ENCODE measurements around the gene HSD17B10.

HSD17B10 gene

GRCh38 chrX:53433651-53434639, at the start of gene HSD17B10:
HSD17B10 (minus strand) TSS chrX:53434370; CDS start chrX:53434345, 25 bp downstream.
- peak; percentile 85 for DNase-seq (ENCODE audit: low read depth)
- peak within 1 kb of the TSS; percentile 76 for H3K4me3 ChIP-seq (ENCODE audit: low read length)
- TF ChIP-seq, protein P1, sequence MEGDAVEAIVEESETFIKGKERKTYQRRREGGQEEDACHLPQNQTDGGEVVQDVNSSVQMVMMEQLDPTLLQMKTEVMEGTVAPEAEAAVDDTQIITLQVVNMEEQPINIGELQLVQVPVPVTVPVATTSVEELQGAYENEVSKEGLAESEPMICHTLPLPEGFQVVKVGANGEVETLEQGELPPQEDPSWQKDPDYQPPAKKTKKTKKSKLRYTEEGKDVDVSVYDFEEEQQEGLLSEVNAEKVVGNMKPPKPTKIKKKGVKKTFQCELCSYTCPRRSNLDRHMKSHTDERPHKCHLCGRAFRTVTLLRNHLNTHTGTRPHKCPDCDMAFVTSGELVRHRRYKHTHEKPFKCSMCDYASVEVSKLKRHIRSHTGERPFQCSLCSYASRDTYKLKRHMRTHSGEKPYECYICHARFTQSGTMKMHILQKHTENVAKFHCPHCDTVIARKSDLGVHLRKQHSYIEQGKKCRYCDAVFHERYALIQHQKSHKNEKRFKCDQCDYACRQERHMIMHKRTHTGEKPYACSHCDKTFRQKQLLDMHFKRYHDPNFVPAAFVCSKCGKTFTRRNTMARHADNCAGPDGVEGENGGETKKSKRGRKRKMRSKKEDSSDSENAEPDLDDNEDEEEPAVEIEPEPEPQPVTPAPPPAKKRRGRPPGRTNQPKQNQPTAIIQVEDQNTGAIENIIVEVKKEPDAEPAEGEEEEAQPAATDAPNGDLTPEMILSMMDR (IDR thresholded peaks at IDR 0.05; ENCODE audit: insufficient read depth, low read depth, low read length, missing control alignments) = no peak

- DNase-seq (ENCODE audit: low read depth) = no peak
- TF ChIP-seq, protein P1 (IDR thresholded peaks at IDR 0.05; ENCODE audit: insufficient read depth, low read depth, low read length, missing control alignments) = no peak
- no peak overlapping the region for H3K4me3 ChIP-seq (ENCODE audit: low read length)
These were observed 49.2 kb upstream of the HSD17B10 start for GRCh38 chrX:53483416-53483815.

DNA sequence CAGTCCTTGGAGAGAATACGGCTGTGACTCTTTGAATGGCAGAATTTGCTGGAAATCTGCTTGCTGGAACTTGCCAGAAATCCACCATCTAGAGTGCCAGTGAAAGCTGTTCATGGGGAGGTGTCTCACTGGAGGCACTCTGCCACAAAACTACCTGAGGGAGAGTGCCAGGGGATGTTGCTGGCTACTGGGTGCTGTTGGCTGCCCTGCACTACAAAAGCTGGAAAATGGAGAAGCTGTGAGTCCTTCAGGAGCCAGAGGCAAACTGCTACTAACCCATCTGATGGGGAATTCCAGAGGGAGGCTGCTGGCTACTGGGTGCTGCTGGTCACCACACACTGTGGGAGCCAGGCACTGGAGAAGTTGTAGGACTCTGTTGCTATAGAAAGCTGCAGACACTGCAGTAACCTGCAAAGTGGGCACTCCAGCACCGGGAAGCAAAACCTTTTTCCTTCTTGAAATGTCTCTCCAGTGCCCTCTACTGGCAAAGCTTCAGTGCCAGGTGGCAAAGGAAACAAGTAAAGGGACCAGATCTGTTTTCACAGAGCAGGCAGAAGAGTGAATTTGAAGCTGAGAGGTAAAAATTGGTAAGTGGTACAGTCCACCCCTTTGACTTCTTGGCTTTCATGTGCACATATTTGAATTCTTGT, 47.8 kb upstream of the HSD17B10 start:
- DNase-seq (ENCODE audit: low read depth) = peak; percentile 77
- TF ChIP-seq, protein P1 (IDR thresholded peaks at IDR 0.05; ENCODE audit: insufficient read depth, low read depth, low read length, missing control alignments) = peak; percentile 75
- H3K4me3 ChIP-seq (ENCODE audit: low read length) = no peak overlapping the region

GRCh38 chrX:53481093-53481492, 46.9 kb upstream of the HSD17B10 start:
- TF ChIP-seq, protein P1 (IDR thresholded peaks at IDR 0.05; ENCODE audit: insufficient read depth, low read depth, low read length, missing control alignments) = peak; percentile 47
- H3K4me3 ChIP-seq (ENCODE audit: low read length) = no peak overlapping the region
- peak; percentile 37 for DNase-seq (ENCODE audit: low read depth)

GRCh38 chrX:53479301-53479700, 45.1 kb upstream of the HSD17B10 start:
- H3K4me3 ChIP-seq (ENCODE audit: low read length) = no peak overlapping the region
- peak; percentile 15 for DNase-seq (ENCODE audit: low read depth)
- TF ChIP-seq, protein P1 (IDR thresholded peaks at IDR 0.05; ENCODE audit: insufficient read depth, low read depth, low read length, missing control alignments) = no peak

GRCh38 chrX:53476371-53476770, 42.2 kb upstream of the HSD17B10 start:
- TF ChIP-seq, protein P1 (IDR thresholded peaks at IDR 0.05; ENCODE audit: insufficient read depth, low read depth, low read length, missing control alignments) = no peak
- H3K4me3 ChIP-seq (ENCODE audit: low read length) = no peak overlapping the region
- DNase-seq (ENCODE audit: low read depth) = peak; percentile 88

Measured in epithelial cell of esophagus (primary cell).